GM19099 (cell line): ENCODE data around the gene SYTL3.

Experiments used
- POLR2A ChIP-seq: IDR thresholded peaks from 3 replicates; pipeline ENCODE4 v1.6.1; 2011; ENCODE audit warnings: low read depth; ENCODE audit not compliant: insufficient read length; ENCODE audit errors: extremely low read depth

SYTL3 gene

DNA sequence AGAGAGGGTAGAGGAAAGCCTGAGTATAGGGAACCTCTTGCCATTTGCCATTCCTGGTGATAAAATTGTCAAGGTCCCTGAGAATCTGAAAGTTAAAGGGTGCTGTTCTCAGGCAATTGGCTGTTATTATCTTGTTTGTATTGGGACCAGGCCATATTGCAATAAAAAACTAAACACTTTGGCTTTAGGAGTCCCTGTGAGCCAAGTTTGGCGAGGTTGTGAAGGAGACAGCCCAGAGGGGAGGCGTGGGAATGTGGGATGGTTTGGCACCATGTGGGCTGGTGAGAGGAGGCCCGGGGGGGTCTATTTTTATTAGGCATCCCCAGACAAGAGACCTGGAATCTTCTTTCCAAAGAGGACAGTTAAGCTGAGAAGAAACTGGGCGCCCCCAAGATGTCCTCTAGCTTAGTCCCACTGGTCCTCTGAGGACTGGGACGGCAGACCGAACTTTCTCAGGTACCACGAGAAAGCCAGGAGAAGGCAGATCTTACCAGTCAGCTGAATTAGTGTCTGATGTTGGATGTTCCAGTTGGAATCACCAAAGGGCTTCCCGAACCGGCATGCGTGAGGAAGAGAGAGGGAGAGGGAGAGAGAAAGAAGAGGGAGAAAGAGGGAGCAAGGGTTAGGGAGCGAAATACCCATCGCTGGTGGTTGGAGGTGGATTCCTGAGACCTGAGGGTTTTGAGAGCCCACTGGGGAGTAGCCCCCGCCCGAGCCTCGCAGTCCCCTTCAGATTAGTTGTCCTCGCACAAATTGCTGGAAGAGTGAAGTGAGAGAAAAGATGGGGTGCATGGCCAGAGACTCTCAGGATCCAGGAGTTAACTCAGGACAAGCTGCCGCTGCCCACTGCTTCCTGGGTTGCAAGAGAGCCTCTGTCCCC, 29.7 kb upstream of the SYTL3 start:
- no peak for TF ChIP-seq POLR2A

GRCh38 chr6:158620963-158621693, 28.7 kb upstream of the SYTL3 start:
- no peak for TF ChIP-seq POLR2A

GRCh38 chr6:158621694-158622544, 27.9 kb upstream of the SYTL3 start:
- TF ChIP-seq POLR2A, result no peak

GRCh38 chr6:158622545-158623190, 27.2 kb upstream of the SYTL3 start:
- TF ChIP-seq POLR2A, result no peak

DNA sequence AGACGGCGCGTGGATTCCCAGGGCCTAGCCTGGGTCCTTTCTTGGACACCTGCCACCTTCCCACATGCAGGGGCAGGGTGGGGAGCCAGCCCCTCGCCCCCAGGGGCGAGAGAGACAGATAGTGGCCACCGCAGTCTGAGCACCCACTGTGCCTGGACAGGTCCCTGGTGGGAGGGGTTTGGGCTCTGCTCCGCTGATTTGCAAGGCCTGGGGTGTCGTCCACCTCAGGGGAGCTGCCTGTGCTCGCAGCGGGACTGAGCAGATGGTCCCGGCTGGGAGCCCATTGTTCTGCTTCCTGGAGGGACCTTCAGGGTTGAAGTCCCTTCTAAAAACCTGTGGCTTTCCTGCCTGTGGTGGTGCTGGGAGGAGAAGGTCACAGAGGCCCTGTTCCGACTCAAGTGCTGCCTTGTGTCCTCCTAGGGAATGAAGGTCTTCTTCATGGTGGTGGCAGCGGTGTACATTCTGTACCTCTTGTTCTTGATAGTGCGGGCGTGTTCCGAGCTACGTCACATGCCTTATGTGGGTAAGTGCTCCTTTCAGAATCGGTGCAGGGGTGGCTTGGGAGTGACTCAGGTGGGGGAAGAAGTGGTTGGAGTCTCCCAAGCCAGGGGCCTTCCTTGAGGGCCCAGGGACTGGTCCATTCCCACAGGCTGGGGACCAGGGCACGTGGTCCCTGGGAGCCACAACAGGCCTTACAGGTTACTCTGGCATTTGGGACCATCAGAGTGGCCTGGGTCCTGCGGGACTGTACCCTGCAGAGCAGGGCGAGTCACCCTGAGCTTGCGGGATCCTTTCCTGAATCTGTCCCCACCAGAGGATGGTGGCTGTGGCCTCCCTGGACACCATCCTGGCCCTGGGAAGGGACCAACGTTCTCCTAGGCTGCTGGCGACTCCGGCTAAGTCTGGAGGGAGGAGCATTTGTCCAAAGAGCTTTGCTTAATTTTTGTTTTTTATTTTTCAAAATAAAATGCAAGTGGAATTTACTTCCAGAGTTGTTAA, 24.9 kb upstream of the SYTL3 start:
- TF ChIP-seq POLR2A, result no peak

GRCh38 chr6:158625881-158626305, 24.0 kb upstream of the SYTL3 start:
- no peak for TF ChIP-seq POLR2A

- no peak for TF ChIP-seq POLR2A
Measured at GRCh38 chr6:158626360-158627167, 23.3 kb upstream of the SYTL3 start.

GRCh38 chr6:158627168-158627939, 22.5 kb upstream of the SYTL3 start:
- TF ChIP-seq POLR2A, result no peak

- TF ChIP-seq POLR2A, result no peak
Measured at GRCh38 chr6:158627940-158628211, 22.0 kb upstream of the SYTL3 start.

DNA sequence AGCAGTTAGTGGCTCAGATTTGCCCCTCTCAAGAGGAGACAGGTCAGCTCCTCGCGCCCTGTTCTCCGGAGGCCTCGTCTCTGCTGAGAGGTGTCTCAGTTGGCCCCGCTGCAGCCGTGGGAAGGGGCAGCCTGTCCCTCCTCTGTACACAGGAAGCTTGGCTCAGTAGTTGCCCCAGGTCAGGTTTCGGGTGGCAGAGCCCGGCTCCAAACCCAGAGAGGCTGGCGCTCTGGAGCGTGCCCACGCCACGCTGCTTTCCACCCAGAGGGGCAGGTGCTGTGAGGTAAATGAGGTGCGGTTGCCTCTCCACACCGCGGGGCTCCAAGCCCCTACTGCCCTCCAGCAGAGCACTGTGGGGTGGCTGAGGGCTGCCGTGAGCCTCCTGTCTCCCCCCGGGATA, 21.3 kb upstream of the SYTL3 start:
- TF ChIP-seq POLR2A, result no peak

GRCh38 chr6:158629367-158630221, 20.3 kb upstream of the SYTL3 start:
- TF ChIP-seq POLR2A, result no peak

- TF ChIP-seq POLR2A, result no peak
Measured at GRCh38 chr6:158630938-158631616, 18.8 kb upstream of the SYTL3 start.
